Measurements from ENCODE around the gene CERK. TPM values are rescaled to one million over a fixed set of nuclear protein-coding genes. Genes with fewer than 3 reads are reported as not detected.

CERK gene
- total RNA-seq, 1 experiment from 2014 or later: 30.9 TPM

GRCh38 chr22:46665751-46666280 lies 72.2 kb downstream of the CERK start:
- DNase-seq (ENCODE audit: low read depth, low spot score) (no peak), ATAC-seq (no peak)
- Histone ChIP-seq H3K4me3 (ENCODE audit: low read depth in 2 of 2, low read length in 2 of 2) (no peak overlapping the region), H3K27ac (ENCODE audit: low read length) (no peak overlapping the region), H3K4me1 (ENCODE audit: control insufficient read depth, insufficient read depth, low read length) (no peaks in the 10 kb centered on the region), H3K36me3 (ENCODE audit: control insufficient read depth, insufficient read depth, low read length) (no peaks in the 10 kb centered on the region), H3K27me3 (ENCODE audit: control insufficient read depth, insufficient read depth, low read length) (no peaks in the 10 kb centered on the region), H3K9me3 (ENCODE audit: control insufficient read depth, insufficient read depth, low read depth, low read length) (no peaks in the 10 kb centered on the region)
- in situ Hi-C loops (cut with HindIII; ENCODE audit: low pct_unique_long_range_greater_than_20kb, low sequenced_read_pairs): no loop called here
- no peak for TF ChIP-seq TCF7L2 (IDR thresholded peaks at IDR 0.05; ENCODE audit: low read depth, low read length)
- no peak for TF ChIP-seq POLR2AphosphoS5 (IDR thresholded peaks at IDR 0.05; ENCODE audit: low read depth, low read length)
- TF ChIP-seq CTCF (IDR thresholded peaks at IDR 0.05): no peak
- no peak for TF ChIP-seq SIN3A (IDR thresholded peaks at IDR 0.05; ENCODE audit: borderline replicate concordance, insufficient read depth, low read depth, low read length)
- TF ChIP-seq REST (IDR thresholded peaks at IDR 0.05; ENCODE audit: insufficient read depth in 1 of 2, low read depth in 2 of 2, low read length in 1 of 2): no peak
- intact Hi-C loops (cut with micrococcal nuclease; ENCODE audit: unreplicated experiment): no loop called here
- ChIA-PET POLR2A (no interaction called here), CTCF (no interaction called here)
- BruUV-seq (replicated peaks): no TSS peak

- no peaks in the 10 kb centered on the region for H3K9me3 ChIP-seq (ENCODE audit: control insufficient read depth, insufficient read depth, low read depth, low read length)
- in situ Hi-C loops (cut with HindIII; ENCODE audit: low pct_unique_long_range_greater_than_20kb, low sequenced_read_pairs) (no loop called here), intact Hi-C loops (cut with micrococcal nuclease; ENCODE audit: unreplicated experiment) (no loop called here)
- DNase-seq (ENCODE audit: low read depth, low spot score) (no peak), ATAC-seq (no peak)
- H3K27ac ChIP-seq (ENCODE audit: low read length): no peak overlapping the region
- no peaks in the 10 kb centered on the region for H3K27me3 ChIP-seq (ENCODE audit: control insufficient read depth, insufficient read depth, low read length)
- CTCF ChIA-PET: no interaction called here
- POLR2A ChIA-PET: no interaction called here
- no peak overlapping the region for H3K4me3 ChIP-seq (ENCODE audit: low read depth in 2 of 2, low read length in 2 of 2)
- H3K4me1 ChIP-seq (ENCODE audit: control insufficient read depth, insufficient read depth, low read length): no peaks in the 10 kb centered on the region
- no peak for TF ChIP-seq POLR2AphosphoS5 (IDR thresholded peaks at IDR 0.05; ENCODE audit: low read depth, low read length)
- TF ChIP-seq TCF7L2 (IDR thresholded peaks at IDR 0.05; ENCODE audit: low read depth, low read length): no peak
- TF ChIP-seq REST (IDR thresholded peaks at IDR 0.05; ENCODE audit: insufficient read depth in 1 of 2, low read depth in 2 of 2, low read length in 1 of 2): no peak
- no peak for TF ChIP-seq CTCF (IDR thresholded peaks at IDR 0.05)
- TF ChIP-seq SIN3A (IDR thresholded peaks at IDR 0.05; ENCODE audit: borderline replicate concordance, insufficient read depth, low read depth, low read length): no peak
- H3K36me3 ChIP-seq (ENCODE audit: control insufficient read depth, insufficient read depth, low read length): no peaks in the 10 kb centered on the region
- BruUV-seq (replicated peaks): no TSS peak
Measured at GRCh38 chr22:46665151-46665695, 72.8 kb downstream of the CERK start.
